ENCODE measurements around the gene TREML4.

The TREML4 gene

DNA sequence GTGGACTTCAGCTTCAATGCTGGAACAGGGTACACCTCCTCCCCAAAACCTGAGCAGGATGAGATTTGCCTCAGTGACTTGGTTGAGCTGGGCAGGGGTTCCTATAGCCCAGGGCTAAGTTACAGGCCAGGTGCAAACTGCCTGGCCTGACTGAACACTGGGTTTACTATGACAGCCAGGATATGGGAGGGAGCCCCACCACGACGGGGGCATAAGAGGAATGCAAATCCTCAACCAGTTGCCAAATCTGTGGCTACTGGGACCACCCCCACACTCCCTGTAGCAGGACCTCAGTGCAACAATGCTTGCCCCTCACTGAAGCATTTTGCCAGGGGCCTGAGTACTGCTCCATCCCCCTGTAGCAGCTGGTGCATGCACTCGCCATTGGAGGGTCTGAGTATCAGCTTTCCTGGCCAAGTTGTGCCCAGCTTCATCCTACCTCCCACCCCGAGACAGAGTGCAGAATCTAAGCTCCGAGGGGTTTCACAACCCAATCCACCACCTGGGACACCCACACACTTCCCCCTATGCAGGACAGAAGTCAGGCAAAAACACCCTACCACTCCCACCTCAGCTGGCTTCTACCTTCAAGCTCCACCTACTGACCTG, 27.6 kb downstream of the TREML4 start:
- no peak for DNase-seq

DNA sequence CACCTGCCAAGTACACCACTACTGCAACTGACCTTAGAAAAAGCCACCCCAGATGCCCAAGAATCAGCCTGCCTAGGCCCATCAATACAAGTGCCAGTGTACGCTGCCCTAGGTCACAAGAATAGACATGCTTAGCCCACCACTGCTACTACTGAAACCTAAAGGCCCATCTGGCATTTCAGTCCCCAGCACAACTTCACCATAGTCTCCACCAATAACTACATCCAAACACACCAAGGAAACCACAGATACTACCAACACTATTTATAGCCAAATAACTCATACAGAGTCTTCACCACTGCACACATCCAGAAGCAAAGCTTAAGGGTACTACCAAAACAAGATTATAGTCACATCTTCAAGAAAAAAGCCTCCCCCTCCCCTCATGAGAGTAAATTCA, 28.2 kb downstream of the TREML4 start:
- no peak for DNase-seq

DNA sequence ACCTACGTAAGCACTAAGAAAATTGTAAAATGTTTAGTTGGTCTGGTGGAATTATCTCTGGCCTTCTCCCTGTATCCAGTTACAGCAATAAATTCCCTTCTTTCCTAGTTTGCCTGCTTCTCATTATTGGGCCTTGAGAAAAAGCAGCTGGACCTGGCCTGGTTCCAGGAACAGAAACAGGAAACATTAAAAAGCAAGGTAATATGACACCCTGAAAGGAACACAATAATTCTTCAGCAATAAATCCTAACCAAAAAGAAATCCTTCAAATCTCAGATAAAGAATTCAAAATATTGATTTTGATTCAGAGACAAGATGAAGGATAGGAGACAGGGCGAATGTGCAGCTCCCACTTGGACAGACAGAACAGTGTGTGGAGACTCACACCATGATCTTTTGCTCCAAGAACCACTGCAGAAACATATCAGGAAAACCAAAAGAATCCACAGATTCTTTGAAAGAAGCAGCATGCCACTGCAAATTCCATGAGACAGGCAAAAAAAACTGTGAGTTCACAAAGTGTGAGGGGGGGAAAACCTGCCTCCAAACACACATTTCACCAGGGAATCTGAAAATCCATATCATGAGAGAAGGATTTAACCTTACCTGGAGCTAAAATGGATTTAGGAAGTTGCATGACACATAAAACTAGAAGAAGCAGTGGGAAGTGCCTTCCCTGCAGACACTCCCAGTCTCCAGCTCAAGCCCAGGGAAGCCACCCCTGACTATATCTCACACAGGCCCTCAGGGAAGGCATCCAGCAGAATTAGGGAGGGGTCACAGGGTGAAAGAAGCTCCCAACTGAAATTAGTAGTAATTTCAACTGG, 29.4 kb downstream of the TREML4 start:
- DNase-seq = no peak

DNA sequence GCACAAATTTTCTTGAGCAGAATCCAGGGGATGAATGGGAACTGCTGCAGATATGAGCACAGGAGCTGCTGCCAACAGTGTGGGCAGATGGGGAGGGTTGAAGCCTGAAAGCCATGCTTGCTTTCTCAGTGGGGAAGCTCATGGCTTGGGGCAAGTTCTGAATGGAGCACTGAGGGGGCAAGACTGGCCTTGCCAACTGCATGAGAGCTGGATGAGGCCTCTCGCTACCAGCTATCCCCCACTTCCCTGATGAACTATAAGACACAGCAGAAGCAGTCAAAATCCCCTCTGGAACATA, 30.0 kb downstream of the TREML4 start:
- DNase-seq = no peak

DNA sequence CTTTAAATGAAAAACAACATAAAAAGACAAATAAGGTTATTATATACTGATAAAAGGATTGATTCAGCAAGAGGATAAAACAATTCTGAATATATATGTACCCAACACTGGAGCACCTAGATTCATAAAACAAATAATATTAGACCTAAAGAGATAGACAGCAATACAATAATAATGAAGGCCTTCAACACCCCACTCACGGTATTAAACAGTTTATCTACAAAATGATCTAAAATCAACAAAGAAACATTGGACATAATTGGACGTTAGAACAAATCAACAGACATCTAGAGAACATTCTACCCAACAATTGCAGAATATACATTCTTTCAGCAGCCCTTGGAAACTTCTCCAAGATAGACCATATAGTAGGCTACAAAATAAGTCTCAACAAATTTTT, 34.3 kb downstream of the TREML4 start:
- no peak for DNase-seq

DNA sequence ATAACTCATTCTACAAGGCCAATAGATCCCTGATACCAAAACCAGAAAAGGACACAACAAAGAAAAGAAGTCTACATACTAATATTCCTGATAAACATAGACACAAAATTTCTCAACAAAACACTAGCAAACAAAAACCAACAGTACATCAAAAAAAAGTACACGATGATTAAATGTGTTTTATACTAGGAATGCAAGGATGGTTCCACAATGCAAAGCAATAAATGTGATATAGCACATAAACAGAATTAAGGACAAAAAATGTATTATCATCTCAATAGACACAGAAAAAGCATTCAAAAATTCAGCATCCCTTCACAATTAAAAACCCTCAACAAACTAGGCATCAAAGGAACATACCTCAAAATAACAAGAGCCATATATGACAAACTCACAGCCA, 35.1 kb downstream of the TREML4 start:
- no peak for DNase-seq

DNA sequence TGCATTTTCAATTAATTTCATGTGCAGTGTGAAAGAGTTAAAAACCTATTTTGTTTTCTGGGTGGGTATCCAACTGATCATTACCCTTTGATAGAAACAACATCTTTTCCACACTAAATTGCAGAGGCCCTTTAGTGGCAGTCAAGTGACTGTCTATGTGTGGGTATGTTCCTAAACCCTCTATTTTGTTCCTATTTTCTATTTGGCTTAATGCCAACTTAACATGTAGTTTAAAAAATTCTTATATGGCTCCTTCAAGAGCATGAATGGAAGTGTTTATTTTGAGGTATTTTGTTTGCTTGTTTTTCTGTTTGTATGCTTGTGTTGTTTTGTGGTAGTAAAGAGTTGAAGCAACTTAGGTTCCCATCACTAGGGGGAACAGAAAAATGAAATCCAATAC, 38.4 kb downstream of the TREML4 start:
- DNase-seq = no peak

DNA sequence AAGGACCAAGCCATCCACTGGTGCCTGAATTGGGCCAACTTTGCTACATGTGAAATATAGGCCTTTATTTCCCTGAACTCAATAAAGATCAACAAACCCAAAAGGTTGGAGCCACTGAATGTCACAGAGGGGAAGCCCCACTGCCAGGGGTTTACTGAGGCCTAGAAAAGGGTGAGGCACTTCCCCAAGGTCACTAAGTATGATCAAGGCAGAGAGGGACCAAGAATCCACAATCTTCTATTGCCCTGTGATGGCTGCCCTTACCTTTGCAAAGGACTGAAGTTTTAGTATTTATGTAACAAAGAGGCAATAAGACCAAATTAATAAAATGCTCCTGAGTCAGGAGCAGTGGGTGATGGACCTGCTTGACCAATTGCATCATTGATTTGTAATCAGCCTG, 40.3 kb downstream of the TREML4 start:
- no peak for DNase-seq

DNA sequence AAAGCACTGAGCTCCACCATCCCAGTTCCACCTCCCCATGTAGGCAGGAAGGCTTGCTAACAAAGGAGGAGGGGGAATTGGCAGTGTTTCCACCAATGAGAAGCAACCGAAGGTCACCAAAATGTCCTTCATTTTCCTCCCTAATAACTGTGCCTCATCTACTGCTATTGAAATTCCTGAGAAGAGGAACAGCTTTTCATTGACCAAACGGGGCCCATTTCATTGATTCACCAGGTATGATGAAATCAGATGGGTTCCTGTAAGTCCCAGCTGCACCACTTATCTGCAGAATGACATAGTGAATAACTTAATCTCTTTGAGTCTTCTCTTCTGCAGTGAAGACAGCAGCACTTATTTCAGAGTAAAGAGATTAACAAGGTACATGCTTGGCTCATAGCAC, 41.0 kb downstream of the TREML4 start:
- DNase-seq = no peak

DNA sequence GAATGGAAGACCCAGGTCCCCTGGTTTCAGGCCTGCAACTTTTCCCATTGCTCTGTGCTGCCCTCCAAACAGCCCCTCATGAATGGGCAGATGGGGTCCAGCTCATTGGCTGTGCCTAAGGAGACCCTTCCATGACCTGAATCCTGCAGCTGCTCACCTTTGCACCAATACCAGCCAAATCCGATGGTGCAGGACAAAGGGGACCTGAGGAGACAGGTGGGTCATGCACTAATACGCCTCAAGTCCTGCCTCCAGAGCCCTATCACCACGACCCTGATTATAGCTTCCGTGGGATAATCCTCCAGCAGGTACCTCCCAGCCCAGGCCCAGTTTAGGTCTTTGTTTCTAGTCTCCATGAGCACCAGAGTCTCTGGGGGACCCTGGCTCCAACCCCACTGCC, 41.6 kb downstream of the TREML4 start:
- DNase-seq = no peak

DNA sequence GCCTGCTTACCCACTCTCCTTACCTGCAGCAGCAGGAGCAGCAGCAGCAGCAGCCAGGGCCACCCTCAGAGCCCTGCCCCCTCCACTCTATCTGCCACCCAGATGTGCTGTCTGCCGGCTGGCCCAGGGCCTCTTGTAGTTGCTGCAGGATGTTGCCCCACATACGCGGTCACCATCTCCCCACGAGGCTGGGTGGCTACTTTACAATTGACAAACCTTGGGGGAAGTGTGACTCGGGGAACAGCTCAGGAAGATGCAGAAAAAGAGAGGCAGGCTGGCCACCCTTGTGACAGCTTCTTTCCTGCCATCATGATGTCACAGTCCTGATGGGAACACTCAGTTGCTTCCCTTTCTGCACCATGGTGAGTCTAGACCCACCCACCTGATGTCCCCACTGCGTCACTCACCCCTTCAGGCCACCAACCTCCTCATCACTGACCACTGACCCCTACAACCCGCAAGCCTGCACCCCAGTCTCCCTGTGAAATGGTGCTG, 43.8 kb downstream of the TREML4 start:
- DNase-seq = no peak

DNA sequence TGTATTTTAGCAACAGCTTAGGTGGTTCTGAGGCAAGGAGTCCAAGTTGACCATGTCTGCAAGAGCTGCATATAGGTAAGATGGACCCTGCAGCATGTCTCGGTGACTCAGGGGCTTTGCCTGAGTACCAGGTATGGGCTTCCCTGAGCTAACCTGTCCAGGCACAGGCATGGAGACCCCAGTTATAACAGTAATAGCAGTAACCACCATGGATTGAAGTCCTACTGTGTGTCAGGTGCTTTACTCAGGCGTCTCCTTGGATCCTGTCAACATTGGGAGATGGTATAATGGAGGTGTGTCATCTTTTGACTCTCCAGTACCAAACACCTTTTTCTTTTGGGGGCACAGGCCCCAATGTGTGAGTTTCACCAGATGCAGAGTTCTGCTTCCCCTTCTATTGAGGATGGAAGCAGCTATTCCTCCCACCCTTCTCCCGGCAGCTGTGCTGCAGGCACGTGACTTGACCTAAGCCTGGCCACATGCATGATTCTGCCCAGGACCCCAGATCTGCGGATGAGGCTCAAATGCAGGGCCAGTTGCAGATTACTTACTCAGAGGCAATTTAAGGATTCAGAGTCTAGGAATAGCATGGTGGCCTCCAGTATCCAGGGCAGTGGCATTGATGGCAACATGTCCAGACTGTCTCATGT, 44.6 kb downstream of the TREML4 start:
- no peak for DNase-seq

DNA sequence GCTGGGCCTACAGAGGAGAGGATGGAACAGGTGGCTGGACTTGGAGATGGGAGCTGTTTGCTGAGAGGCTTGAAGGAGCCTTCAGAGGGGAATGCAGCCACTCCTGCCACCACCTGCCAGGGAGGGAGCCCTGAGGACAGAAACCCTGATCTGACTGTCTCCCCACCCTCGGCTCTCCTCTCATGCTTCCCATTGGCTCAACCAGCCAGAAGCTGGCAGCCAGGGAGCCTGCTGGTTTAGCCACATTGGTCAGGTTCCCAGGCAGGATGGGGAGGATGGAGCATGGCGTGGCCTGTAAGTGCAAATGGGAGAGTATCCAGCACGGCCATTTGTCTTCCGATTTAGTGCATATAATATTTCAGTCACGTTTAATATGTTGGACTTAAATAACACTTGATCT, 45.6 kb downstream of the TREML4 start:
- DNase-seq = no peak

DNA sequence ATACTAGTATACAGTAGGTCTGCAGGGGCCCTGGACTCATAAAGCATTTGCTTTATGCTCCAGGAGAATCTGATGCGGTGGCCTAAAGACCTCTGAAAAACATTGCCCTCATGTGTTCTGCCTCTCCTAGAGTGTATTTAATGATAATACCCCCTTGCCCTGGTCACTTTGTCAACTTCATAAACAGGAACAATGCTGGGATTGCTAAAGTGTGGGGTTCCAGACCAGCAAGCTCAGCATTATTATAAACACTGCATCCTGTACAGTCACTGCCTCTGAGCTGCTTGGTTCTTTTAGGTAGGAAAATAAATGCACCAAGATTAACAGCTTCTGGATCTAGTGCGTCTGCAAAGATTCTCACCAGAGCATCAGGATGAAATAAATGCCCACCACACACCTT, 46.1 kb downstream of the TREML4 start:
- no peak for DNase-seq

DNA sequence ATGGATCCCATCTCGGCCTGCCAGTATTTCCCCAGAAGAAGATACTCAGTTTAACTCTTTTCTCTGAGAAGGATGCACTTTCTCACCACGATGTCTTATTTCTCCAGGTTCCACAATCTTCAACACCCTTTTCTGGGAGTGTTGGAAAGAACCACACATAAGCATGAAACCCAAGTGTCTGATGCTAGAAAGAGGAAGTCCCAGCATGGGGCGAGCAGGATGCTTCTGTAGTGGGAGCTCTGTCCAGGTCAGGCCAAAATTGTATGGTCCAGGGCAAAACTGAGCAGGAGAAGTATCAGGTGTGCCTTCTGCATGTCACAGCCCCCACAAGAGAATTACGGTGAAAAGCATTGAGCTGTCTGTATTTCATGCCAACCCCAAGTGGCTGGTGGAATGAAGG, 47.3 kb downstream of the TREML4 start:
- no peak for DNase-seq

DNA sequence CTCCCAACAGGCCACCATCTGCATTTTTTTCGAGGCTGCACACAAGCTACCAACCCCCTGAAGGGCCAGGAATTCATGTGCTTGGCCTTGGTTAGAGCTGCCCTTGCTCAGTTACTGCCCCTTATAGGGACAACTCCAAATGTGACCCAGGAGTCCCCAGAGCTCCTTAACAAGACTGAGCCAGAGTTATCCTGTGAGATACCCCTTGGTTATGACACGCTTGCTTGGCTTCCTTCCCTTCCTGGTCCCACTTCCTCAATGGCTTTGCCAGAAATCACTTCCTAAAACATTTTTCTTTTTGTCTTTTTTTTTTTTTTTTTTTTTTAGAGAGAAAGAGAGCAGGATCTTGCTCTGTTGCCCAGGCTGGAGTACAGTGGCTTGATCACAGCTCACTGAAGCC, 49.5 kb downstream of the TREML4 start:
- no peak for DNase-seq

DNA sequence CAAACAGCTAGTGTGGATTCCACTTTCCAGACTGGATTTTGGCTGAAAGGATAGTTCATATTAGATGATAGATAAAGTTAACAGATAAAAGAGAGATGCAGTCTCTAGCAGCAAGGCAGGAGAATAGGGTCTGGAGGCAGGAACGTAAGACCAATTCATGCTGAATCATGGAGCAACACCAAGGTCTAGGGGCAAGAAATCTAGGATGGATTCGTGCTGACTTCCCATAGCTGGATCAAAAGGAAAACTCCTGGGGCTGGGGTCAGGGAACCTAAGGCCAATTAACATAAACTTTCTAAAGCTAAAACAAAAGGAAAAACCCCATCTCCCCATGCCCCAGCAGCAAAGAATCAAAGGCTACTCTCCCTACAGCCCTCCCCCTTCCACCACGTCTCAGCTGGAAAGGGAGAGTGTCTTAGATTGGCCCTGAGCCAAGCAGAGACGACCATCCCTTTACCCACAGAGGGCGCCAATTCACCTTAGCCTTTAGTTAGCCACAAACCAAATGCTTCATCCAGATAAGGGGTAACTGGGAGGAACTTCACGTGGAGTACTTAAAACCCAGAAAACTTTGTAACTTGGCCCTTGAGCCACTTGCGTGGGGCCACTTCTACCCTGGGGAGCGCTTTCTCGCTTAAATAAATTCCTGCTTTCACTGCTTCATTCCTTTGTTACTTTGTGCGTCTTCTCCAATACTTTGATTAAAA, 50.7 kb downstream of the TREML4 start:
- DNase-seq = peak; percentile 52

DNA sequence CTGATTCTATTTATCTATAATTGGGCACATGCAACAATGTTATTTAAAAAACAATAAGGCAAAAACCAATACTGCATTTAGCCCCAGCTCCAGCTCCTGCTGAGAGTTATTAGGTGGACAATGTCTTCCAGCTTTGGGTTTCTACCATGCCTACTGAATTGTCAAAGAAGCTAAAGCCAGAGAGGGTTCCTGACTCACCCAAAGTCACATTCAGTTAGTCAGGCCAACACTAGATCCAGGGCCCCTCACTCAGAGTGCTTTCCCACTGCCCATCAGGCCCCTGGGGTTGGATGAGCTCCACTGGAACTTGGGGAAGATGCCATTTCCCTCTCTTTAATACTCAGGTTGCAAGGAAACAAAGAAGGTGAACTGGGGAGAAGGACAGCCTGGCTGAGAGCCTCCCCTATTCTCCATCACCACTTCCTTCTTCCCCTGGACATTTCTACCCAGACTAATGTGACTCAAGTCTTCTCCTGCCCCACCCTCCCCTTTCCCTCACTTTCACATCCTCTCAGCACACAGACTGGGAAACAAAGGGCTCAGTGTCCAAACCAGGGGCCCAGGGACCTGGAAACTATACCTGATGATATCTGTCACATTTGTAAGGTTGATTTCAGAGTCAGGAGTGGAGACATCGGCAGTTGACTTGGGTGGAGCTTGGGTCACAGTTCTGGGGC, 52.4 kb downstream of the TREML4 start:
- no peak for DNase-seq

DNA sequence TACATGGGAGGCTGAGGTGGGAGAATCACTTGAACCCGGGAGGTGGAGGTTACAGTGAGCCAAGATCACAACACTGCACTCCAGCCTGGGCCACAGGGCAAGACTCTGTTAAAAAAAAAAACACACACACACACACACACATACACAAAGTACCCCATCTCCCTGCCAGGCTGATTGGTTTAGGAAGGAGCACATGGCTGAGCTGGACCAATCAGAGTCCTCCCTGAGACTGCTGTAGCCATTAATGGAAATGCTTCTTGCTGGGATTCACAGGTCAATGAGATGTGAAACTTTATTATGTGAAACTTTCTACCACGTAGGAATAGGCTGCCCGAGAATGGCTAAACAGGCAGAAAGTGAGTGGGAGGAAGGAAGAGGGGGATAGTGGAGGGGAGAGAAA, 55.5 kb downstream of the TREML4 start:
- no peak for DNase-seq

DNA sequence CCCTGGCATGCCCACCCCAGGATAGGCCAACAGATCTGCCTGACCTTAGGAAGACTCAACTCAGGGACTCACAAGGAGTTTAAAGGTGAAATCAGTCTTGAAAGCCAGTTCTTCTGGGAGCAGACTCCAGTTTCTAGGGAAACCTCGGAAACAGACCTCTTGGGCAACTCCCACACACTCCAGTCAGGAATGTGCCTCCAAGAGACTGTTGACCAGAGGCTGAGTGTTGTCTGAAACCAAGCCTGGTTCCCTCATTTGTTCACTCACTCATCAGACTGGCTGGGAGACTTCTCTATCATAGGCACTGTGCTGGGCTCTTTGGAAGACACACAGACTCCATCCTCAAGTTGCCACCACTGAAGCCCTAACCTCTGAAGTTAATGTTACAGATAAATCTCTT, 56.6 kb downstream of the TREML4 start:
- no peak for DNase-seq

DNA sequence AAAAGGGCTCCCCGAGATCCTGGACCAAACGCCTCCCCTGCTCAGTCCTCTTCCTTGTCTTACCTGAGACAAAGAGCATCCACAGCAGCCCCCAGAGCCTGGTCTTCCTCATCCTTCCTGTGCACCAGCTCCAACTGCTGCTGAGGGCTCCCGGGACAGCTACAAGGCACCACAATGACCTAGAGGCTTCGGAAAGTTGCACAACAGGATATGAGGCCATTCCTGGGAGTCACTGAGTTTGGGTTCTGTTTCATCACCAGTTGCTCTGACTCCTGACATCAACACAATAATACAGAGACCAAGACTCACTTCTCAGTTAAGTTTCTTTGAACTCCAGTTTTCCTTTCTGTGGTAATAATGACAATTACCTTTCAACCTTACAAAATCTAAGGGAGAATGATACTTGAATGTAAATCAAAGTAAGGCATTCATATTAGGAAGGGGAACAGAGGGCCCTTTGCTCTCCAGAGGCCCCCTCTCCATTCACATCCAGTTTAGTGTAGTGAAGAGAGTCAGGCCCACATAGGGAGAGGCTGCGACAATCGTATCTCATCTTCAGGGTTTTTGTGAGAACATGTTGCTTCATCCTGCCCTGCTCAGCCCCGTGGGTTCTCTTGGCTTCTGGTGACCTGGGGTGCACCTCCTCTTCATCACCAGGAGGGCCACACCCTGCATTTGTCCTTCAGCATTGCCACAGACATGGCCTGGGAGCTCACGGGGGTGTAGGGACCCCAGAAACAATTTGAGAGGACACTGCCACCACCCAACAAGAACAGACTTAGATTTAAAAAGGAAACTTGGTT, 58.6 kb downstream of the TREML4 start, which contains the start of gene TREM1:
TSS of gene TREM1 (minus strand) at position 139 of the 803 bp plus-strand sequence. CDS start at position 112, 27 bp downstream.
- no peak for DNase-seq

All from stimulated activated CD4-positive, alpha-beta T cell treated with anti-CD3 and anti-CD28 coated beads, Interleukin-4, amount 100 ng/mL, for 1 hour (primary cell).